ENCODE results near the gene IL1RAPL2.

IL1RAPL2 gene

GRCh38 chrX:104842646-104843045, 276.6 kb downstream of the IL1RAPL2 start:
- H3K4me3 ChIP-seq = no peak overlapping the region
- TF ChIP-seq, protein P1, sequence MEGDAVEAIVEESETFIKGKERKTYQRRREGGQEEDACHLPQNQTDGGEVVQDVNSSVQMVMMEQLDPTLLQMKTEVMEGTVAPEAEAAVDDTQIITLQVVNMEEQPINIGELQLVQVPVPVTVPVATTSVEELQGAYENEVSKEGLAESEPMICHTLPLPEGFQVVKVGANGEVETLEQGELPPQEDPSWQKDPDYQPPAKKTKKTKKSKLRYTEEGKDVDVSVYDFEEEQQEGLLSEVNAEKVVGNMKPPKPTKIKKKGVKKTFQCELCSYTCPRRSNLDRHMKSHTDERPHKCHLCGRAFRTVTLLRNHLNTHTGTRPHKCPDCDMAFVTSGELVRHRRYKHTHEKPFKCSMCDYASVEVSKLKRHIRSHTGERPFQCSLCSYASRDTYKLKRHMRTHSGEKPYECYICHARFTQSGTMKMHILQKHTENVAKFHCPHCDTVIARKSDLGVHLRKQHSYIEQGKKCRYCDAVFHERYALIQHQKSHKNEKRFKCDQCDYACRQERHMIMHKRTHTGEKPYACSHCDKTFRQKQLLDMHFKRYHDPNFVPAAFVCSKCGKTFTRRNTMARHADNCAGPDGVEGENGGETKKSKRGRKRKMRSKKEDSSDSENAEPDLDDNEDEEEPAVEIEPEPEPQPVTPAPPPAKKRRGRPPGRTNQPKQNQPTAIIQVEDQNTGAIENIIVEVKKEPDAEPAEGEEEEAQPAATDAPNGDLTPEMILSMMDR (IDR thresholded peaks at IDR 0.05) = no peak
- DNase-seq (ENCODE audit: low spot score) = no peak
- no peak overlapping the region for H3K27ac ChIP-seq

DNA sequence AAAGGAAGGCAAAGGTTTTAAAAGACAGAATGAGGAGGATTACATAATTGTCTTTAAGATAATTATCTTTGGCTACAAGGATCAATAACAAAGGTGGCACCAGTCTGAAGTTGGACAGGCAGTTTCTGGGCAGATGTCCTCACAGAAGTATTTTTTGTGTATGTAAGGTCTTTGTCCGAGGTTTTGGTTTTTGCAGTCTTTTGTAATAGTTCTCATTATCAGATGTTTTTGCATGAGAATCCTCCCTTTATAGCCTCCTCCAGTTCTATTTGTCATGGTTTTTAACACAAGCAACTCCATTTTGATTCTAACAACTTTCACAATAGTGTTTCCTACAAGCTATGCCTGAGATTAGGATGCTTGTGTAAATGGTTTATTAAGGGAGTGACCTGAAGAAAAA, 286.2 kb downstream of the IL1RAPL2 start:
- Histone ChIP-seq H3K4me3 (no peak overlapping the region), H3K27ac (no peak overlapping the region)
- TF ChIP-seq, protein P1 (IDR thresholded peaks at IDR 0.05) = no peak
- no peak for DNase-seq (ENCODE audit: low spot score)

DNA sequence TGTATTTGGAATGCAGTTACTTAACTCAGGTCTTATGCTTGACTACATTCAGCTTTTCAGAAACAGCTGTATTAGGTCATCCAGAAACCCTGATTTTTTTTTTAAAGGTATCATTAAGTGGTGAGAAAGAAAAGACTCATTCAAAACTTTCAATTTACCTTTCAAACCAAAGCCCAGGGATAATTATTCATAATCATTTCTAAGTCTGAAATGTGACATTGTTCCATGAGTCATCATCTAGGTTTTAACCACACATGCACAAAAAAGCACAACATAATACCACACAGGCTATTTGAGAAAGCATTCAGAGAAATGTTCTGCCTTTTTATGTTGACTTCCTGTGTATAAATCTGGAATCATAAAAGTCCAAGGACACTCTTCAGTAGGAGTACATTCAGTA, 288.2 kb downstream of the IL1RAPL2 start:
- DNase-seq (ENCODE audit: low spot score) = no peak
- no peak overlapping the region for H3K4me3 ChIP-seq
- H3K27ac ChIP-seq = no peak overlapping the region
- TF ChIP-seq, protein P1 (IDR thresholded peaks at IDR 0.05) = no peak

GRCh38 chrX:104854790-104855340, 288.9 kb downstream of the IL1RAPL2 start:
- DNase-seq (ENCODE audit: low spot score) = no peak
- TF ChIP-seq, protein P1 (IDR thresholded peaks at IDR 0.05) = no peak
- no peak overlapping the region for H3K4me3 ChIP-seq
- no peak overlapping the region for H3K27ac ChIP-seq

- Histone ChIP-seq H3K4me3 (no peak overlapping the region), H3K27ac (no peak overlapping the region)
- no peak for DNase-seq (ENCODE audit: low spot score)
- TF ChIP-seq, protein P1 (IDR thresholded peaks at IDR 0.05) = no peak
Observed at GRCh38 chrX:104863466-104863865, 297.5 kb downstream of the IL1RAPL2 start.

- no peak for DNase-seq (ENCODE audit: low spot score)
- Histone ChIP-seq H3K4me3 (no peak overlapping the region), H3K27ac (peak overlapping the region in 1 of 2 donors; percentile 44)
- TF ChIP-seq, protein P1 (IDR thresholded peaks at IDR 0.05) = no peak
Observed at GRCh38 chrX:104864296-104864695, 298.3 kb downstream of the IL1RAPL2 start.

DNA sequence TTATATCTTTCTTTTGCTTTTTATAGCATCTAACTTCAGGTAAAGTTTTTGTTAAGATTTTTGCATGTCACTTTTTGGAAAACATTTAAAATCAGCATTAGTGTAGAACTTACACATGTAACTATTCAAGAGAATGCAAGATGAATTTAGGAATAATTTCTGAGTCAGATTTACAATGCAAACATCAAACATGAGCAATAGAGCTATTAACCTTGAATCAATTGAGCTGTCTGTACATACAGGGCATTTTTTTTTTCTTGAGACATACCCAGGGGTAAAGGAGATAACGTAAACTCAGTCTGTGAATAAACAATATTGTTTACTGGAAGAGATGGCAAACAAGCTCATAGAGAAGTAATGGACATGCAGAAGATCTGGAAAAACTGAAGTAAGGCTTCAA, 311.5 kb downstream of the IL1RAPL2 start:
- TF ChIP-seq, protein P1 (IDR thresholded peaks at IDR 0.05) = no peak
- H3K27ac ChIP-seq = no peak overlapping the region
- no peak overlapping the region for H3K4me3 ChIP-seq
- no peak for DNase-seq (ENCODE audit: low spot score)

Data from coronary artery (tissue), 2 donors.